Measurements from ENCODE around the gene IPO4.
A peak's percentile ranks its signal among the peaks of the same experiment; 100 is the strongest.

The IPO4 gene

DNA sequence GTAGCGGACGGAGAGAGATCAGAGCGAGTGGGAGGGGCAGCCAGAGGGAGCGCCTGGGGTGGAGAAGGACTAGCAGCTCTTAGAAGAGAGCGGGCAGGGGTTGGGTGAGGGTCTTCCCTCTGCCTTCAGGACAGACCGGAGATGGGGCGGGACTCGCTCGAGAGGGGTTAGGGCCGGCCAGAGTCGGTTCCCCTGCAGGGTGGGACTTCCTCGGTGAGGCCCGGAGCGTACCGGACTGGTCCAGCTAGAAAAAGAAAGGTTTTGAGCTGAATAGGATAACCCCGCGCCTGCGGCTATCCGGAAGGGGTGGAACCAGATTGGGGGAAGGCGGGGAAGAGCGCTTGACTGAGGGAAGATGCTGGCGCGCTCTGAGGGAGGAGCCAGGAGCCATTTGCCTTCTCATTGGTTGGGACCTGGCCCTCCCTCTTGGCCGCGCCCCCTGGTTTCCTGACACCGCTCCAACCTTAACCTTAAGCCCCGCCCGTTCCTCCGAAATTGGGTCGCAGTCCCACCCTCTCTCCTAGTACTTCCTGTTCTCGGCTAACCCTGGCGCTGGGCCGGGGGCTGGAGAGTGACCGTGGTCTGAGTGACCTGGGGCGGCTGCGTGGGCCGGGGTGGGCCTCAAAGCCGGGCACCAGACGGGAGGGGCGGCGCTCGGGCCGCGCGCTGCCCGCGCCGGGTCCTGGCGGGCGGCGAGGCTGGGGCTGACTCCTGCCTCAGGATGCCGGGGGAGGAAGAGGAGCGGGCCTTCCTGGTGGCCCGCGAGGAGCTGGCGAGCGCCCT lies 41.4 kb downstream of the IPO4 start, which contains the start of gene RNF31:
TSS of gene RNF31 (plus strand) at position 521 of the 783 bp plus-strand sequence. CDS start at position 722, 201 bp downstream.
- peak; percentile 99 for DNase-seq

DNA sequence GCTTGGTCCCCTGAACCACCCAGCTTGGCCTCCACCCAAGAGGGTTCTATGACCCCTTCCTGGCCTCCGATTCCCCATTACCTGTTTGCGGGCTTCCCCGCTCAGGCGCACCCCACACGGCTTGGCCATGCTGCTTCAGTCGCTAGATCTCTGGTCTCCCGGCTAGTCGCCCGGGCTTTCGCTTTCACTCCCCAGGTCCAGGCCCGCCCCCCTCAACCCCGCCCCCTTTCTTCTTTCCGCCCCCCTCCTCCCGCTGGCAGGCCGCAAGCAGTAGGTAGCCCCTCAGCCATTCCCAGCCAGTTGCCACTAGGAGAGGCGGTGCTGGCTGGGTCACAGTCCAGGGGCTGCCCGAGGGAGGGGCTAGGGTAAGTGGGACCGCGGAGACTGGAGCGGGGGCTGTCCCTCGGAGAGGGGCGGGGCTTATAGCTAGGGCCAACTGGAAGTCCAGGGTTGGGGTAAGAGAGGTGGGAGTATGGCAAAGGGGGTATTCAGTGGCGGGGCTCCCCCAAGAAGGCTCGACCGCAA lies 42.1 kb downstream of the IPO4 start, which contains the start of gene PSME2:
TSS of gene PSME2 (minus strand) at position 158 of the 525 bp plus-strand sequence. CDS start at position 129, 29 bp downstream.
- peak; percentile 98 for DNase-seq

DNA sequence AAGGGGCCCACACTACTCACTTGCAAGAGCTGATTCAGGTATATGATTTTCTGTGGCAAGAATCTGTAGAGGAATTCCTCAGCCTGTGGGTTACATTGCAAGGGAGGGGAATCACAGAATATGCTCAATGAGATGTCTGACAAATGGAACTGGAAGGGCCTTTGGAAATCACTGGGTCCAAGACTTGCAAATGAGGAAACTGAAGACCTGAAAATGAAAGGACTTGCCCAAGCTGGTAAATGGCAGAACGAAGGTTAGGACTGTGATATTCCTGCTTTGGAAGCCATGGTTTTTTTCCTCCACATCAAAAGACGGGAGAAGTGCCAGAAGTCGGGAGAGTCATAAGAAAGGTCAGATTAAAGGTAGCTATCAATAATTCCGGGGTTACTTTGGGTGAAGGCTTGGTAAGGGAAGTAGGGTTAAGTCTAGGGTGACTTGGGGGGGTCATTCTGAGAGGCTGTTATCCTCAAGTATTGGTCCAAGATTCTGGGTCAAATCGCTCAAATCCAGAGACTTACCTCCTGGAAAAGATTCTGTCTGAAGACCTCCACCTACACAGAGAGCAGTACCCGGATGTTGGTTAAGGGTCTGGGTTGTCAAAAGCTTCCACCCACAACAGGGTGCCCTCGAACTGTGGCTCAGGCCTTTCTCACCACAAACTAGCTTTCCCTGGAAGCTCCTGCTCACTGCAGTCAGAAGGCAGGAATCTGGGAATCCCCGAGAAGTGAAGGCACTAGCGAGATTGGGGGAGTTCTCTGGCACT lies 42.7 kb downstream of the IPO4 start:
- peak; percentile 87 for DNase-seq

DNA sequence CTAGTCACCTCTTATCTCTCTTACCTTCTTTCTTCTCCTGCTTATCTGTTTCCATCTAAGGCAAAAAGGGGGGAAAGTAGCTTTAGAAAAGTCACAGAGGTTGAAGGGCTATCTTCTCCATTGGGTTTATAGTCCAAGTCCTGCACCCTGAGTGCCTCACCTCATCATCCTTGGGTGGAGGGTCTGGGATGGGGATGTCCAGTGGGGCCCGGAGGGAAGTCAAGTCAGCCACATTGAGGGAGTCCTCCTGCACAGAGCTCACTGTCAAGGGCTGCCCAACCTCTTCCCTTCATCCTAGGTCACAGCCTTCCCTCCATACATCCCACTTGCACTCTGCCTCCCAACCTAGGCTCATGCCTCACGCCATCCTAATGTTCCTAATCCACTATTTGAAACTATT lies 43.4 kb downstream of the IPO4 start:
- no peak for DNase-seq

DNA sequence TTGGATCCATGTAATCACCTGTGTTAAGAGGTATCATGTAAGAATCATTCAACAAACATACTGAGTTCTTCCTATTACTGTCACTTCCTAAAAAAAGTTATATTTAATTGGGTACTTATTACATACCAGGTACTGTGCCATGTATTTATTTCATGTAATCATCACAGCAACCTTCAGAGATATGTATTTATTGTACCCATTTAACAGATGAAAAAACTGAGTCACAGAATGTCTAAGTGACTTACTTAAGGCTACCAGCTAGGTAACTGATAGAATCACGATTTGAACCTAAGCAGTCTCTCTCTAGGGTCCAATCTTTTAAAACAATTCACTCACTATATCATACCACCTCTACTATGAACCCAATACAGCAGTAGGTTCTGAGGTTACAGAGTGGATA lies 44.2 kb downstream of the IPO4 start:
- no peak for DNase-seq

DNA sequence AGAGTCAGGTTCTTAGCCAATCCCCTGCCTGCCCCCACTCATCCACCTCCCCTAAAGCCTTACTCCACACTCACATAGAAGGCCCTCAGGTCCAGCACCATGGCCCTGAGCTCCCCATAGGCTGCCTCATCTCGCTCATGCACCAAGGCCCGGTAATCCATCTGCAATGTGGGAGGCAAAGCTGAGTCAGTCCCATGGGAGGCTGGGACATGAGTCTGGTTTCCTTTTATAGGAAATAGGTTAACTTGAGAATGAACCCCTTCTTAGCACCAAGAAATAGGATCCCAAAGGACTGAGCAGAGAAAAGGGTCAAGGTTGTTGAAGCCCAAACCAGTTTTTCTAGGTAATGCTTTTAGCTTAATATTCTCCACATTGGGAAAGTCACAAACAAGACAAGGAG lies 45.1 kb downstream of the IPO4 start:
- DNase-seq: peak; percentile 12

DNA sequence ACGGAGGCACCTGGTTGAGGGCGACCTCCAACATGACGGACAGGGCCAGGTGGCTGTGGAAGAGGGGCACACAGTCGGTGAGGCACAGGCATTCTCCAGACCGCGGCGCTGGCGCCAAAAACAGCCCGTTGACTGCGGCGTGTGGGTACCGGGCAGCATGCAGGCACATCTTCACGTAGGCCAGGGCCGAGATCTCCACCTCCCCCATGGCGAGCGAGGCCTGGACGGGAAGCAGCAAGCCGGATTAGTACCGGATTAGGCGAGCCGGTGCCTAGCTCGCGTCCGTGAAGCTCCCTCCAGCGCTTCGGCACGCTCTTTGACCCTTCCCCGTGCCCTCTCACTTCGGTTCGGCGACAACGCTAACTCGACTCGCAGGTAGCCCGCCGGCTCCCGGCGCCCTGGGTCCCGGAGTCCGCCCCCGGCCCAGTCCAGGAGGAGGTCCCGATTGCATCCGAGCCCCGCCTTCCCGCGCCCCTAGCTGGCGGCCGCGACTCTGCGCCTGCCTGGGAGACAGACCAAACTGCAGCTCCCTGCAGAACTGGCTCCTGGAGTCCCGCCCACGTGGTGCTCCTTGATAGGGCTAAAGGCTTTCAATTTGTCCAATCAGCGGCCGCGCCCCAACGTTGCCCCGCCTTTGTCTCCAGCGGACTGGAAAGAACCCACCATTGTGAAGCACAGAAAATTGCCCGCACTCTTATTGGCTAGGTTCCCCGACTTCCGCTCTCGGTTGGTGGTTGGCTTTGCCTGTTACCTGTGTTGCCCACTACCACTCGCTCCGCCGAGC lies 47.3 kb downstream of the IPO4 start, which contains the start of gene EMC9:
TSS of gene EMC9 (minus strand) at position 495 of the 784 bp plus-strand sequence. CDS start at position 208, 287 bp downstream.
- peak; percentile 100 for DNase-seq

DNA sequence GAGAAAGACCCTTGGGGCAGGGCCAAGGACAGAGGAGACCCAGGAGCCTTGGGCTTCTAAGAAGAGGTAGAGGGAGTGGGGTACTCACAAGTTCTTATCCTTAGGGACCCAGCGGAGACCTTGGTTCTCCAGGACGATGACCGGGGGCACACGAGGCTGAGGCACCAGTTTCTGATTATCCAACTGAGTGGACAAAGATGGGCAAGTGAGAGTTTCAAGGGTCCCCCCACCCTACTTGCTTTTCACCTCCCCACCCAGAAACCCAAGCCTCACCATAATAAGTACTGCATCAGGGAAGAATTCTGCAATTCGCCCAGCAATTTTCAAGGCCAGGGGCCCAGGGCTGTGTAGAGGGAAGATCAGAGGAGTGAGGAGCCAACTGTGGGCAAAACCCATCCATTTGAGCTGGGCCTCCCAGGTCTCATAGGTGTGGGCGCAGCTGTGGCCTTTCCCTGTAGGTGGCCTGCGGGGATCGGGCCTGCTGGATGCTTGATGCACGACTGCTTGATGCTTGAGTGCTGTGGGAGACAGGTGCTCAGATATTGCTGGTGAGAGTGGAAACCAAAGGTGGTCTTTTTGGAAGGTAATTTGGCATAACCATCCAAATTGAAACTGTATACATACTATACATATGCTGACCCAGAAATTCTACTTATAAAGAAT lies 49.2 kb downstream of the IPO4 start:
- DNase-seq: no peak

DNA sequence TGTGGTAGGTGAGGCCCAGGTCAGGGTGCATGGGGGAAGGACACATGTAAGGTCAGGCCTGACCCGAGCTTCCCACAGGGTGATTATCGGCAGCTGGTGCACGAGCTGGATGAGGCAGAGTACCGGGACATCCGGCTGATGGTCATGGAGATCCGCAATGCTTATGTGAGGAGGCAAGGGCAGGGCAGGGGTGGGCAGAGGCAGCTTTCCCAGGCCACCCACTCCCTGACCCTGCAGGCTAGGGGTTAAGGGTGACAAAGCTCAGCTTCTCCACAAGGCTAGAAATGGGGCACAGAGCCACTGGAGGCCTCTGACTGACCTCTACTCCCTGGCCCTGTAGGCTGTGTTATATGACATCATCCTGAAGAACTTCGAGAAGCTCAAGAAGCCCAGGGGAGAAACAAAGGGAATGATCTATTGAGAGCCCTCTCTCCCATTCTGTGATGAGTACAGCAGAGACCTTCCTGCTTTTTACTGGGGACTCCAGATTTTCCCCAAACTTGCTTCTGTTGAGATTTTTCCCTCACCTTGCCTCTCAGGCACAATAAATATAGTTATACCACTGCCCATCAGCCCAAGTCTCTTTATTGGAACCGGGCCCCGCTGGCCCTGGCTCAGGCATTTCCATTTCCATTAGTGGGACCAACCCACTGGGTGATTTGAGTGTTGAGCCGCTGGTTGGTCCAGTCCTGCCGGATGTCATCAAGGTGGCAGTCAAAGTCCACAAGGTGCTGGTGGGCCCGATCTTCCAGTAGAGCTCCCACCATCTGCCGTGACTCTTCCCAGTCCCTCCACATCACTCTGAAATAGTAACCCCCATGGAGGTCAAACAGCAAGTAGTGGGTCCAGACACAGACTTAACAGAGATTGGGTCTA lies 50.0 kb downstream of the IPO4 start:
- no peak for DNase-seq

DNA sequence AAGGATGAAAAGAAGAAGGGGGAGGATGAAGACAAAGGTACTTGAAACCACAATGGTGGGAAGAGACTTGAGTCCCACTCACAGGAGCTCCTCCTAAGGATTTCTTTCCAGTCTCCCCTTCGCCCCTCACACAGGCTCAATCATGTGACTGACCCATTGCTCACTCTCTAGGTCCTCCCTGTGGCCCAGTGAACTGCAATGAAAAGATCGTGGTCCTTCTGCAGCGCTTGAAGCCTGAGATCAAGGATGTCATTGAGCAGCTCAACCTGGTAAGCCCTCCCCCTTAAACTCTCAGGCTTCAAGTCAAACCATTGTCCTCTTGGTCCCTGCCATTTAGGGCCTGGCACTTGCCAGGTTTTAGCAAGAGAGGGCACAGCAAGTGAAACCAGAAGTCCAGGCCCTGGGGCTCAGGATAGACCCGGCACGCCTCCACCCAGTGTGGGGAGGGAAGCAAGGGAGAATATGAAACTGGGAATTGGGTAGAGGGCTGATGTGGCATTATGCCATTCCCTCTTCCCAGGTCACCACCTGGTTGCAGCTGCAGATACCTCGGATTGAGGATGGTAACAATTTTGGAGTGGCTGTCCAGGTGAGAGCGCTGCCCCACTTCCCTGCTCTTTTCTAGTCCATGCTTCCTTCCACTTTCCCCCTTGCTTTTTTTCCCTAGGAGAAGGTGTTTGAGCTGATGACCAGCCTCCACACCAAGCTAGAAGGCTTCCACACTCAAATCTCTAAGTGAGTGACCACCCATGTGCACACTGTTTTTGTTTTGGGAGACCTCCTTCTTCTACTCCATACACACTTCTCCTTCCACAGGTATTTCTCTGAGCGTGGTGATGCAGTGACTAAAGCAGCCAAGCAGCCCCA lies 50.9 kb downstream of the IPO4 start:
- DNase-seq: peak; percentile 11

DNA sequence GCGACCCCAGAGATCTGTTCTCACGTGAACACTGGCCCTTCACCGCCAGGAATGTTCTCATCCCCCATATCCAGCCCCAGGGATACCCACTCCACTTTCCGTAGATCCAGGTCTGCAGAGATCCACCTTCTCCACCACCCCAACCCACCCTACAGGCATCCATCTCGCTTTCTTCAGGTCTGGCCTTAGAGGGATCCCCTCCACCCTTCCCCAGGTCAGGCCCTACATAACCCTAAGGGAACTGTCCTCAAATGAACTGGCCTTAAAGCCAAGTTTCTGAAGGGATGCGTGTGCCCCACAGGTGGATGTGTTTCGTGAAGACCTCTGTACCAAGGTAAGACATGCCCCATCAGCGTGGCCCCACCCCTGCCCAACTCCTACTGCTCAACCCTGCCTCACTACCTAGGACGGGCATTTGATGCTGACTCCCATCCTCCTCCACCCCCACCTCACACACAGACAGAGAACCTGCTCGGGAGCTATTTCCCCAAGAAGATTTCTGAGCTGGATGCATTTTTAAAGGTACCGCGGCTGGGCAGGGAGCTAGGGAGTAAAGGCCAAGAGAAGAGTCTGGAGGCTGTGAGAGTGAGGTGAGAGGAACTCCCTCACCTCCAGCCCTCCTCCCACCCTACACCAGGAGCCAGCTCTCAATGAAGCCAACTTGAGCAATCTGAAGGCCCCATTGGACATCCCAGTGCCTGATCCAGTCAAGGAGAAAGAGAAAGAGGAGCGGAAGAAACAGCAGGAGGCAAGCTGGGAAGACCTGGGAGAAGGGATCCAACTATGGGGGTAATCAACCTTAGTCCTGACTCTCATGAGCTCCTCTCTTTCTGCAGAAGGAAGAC lies 51.7 kb downstream of the IPO4 start:
- no peak for DNase-seq

DNA sequence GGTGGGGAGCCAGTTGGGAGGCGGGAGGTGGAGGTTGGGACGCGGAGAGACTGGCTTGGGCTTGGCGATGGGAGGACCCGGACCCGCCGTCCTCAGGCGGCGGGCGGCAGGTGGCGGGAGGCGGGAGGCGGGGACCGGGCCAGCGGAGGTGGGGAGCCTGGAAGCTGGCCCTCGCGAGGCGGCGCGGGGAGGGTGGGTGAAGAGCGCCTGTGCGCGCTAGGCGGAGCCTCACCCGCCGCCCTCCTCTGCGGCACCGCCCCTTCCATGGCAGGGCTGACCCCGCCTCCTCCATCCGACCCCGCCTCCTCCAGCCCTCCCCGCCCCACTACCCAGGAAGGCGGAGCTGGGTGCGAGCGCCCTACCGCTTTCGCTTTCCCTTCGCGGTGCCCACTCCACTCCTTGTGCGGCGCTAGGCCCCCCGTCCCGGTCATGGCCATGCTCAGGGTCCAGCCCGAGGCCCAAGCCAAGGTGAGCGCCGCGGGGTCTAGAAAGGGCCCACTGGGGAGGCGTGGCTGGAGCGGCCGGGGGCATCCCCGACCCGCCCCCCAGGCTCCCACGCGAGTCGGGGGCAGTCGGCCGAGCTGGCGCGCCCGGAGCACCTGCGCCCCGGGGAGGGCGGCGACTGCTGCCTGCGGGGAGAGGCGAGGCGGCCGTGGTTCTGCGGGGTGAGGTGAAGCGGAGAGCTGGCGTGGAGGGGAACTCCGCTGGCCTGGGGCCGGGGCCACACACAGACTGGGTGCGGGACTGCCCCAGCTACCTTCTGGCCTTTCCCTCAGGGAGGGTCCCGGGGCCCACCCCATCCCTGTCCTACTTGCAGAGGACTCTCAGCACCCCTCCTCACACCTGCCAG lies 52.6 kb downstream of the IPO4 start, which contains the start of gene PSME1:
TSS of gene PSME1 (plus strand) at position 361 of the 850 bp plus-strand sequence. CDS start at position 430, 69 bp downstream.
- peak; percentile 93 for DNase-seq

DNA sequence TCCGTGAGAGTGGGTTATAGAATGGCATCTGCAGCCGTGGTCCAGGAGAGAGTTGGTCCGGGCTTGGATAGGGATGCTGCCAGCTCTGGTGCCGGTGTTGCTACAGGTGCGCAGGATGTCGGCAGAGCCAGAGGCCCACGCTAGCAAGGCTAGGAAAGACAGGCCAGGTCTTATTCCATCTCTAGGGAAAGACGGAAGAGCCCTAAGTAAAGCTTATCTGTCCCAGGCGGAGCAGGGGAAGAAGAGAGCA lies 53.1 kb downstream of the IPO4 start:
- DNase-seq: no peak

DNA sequence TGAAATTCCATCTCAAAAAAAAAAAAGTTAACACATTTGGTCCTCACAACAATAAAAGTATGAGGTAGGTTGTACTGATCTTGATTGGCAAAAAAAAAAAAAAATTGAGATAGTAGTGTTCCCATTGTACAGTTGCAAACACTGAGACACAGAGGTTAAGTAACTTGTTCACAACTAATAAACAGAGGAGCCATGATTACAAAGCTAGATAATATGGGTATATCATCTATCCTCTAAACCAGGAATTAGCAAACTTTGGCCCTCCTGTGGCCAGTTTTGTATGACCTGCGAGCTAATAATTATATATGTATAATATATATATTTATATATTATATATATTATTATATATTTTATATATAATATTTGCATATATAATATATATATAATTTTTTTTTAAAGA lies 54.9 kb downstream of the IPO4 start:
- DNase-seq: no peak

DNA sequence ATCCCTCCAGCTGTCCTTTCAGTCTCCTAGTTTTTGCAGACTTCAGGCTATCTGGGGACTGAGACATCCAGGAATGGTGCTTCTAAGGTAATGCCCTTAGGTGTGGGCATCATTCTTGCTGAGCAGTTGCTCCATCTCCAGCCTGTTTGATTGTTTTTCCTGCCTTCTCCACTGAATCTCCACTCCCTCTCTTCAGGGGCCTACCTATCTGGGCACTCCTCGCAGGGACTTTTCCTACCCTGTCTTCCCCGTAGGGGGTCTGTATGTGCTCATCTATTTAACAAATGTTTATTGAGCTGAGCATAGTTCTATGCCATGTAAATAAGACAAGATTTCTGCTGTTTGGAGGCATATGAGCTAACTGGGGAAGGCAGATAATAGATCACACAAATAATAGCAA lies 55.6 kb downstream of the IPO4 start:
- no peak for DNase-seq

DNA sequence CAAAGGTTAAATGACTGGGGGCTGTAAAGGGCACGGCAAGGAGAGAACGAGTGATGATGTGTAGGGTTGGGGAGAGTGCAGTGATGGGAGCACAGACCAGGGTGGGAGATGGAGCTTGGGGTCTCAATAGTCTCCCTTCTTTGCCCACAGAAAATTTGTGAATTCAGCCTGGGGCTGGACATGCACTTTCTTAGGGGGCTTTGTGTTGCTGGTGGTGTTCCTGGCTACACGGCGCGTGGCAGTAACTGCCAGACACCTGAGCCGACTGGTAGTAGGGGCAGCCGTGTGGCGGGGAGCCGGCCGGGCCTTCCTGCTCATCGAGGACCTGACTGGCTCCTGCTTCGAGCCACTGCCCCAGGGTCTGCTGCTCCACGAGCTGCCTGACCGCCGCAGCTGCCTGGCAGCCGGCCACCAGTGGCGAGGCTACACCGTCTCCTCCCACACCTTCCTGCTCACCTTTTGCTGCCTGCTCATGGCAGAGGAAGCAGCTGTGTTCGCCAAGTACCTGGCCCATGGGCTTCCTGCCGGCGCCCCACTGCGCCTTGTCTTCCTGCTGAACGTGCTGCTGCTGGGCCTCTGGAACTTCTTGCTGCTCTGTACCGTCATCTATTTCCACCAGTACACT lies 56.4 kb downstream of the IPO4 start:
- no peak for DNase-seq

DNA sequence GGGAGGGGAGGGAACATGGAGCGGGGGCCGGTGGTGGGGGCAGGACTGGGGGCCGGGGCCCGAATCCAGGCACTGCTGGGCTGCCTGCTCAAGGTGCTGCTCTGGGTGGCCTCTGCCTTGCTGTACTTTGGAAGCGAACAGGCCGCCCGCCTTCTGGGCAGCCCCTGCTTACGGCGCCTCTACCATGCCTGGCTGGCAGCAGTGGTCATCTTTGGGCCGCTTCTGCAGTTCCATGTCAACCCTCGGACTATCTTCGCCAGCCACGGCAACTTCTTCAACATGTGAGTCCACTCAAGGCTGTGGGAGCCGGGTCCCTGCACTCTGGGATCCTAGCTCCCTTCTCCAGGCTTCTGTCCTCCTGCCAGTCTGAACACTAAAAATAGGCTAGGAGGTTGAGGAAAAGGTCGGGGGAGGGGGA lies 57.1 kb downstream of the IPO4 start:
- DNase-seq: no peak
